ENCODE data around the gene PARD3B.

- no peak for TF ChIP-seq CTCF (IDR thresholded peaks at IDR 0.05; ENCODE audit: borderline replicate concordance, extremely low read depth, low read length, poor library complexity, severe bottlenecking)
- TF ChIP-seq EZH2 (IDR thresholded peaks at IDR 0.05; ENCODE audit: borderline replicate concordance, low read depth, low read length, severe bottlenecking): no peak
Measured at GRCh38 chr2:204571041-204571440, 25.8 kb downstream of the PARD3B start.

Data from DND-41 (cell line).